ENCODE data around the gene LARP7.

Gene LARP7

GRCh38 chr4:112645541-112646329, 8.8 kb downstream of the LARP7 start:
- H3K27me3 ChIP-seq (ENCODE audit: insufficient read depth, low read length, poor library complexity, severe bottlenecking), result no peaks in the 10 kb centered on the region
- peaks cover 19% of the 10 kb centered on the region; the same call in 1 of the 2 replicates for H3K79me2 ChIP-seq (ENCODE audit: insufficient read depth, low read length)
- H3K9me2 ChIP-seq (replicated peaks; ENCODE audit: low read depth, low read length), result no peaks in the 10 kb centered on the region
- no peaks in the 10 kb centered on the region for H4K20me1 ChIP-seq (ENCODE audit: insufficient read depth, low read length, poor library complexity, severe bottlenecking)
- no peaks in the 10 kb centered on the region for H3F3A ChIP-seq (ENCODE audit: low read depth)
- no peak overlapping the region for H2AFZ ChIP-seq (ENCODE audit: low read length)
- H3K9me3 ChIP-seq (ENCODE audit: insufficient read depth, low read depth, low read length), result no peaks in the 10 kb centered on the region
- no peak overlapping the region for H3K9ac ChIP-seq (ENCODE audit: low read depth, low read length, poor library complexity, severe bottlenecking)
- TF ChIP-seq CTCF (conservative IDR thresholded peaks at IDR 0.05; ENCODE audit: low read length), result no peak
- H3K4me2 ChIP-seq (ENCODE audit: low read depth, low read length, poor library complexity, severe bottlenecking), result no peak overlapping the region
- no peaks in the 10 kb centered on the region for H3K4me1 ChIP-seq (ENCODE audit: insufficient read depth, low read length, poor library complexity, severe bottlenecking)
- H3K4me3 ChIP-seq (ENCODE audit: low read length, poor library complexity, severe bottlenecking), result no peak overlapping the region
- H3K36me3 ChIP-seq (ENCODE audit: insufficient read depth, low read length), result peaks cover 40% of the 10 kb centered on the region; the same call in 1 of the 2 replicates

GRCh38 chr4:112646632-112647537, 9.9 kb downstream of the LARP7 start:
- H3F3A ChIP-seq (ENCODE audit: low read depth), result no peaks in the 10 kb centered on the region
- 0 out of 2 replicates have a peak, but pooled peaks cover 10% of the 10 kb centered on the region for H3K79me2 ChIP-seq (ENCODE audit: insufficient read depth, low read length)
- H3K9me3 ChIP-seq (ENCODE audit: insufficient read depth, low read depth, low read length), result no peaks in the 10 kb centered on the region
- H3K4me2 ChIP-seq (ENCODE audit: low read depth, low read length, poor library complexity, severe bottlenecking), result no peak overlapping the region
- no peaks in the 10 kb centered on the region for H3K9me2 ChIP-seq (replicated peaks; ENCODE audit: low read depth, low read length)
- no peak overlapping the region for H2AFZ ChIP-seq (ENCODE audit: low read length)
- H3K9ac ChIP-seq (ENCODE audit: low read depth, low read length, poor library complexity, severe bottlenecking), result no peak overlapping the region
- H4K20me1 ChIP-seq (ENCODE audit: insufficient read depth, low read length, poor library complexity, severe bottlenecking), result no peaks in the 10 kb centered on the region
- no peak overlapping the region for H3K4me3 ChIP-seq (ENCODE audit: low read length, poor library complexity, severe bottlenecking)
- no peaks in the 10 kb centered on the region for H3K27me3 ChIP-seq (ENCODE audit: insufficient read depth, low read length, poor library complexity, severe bottlenecking)
- H3K4me1 ChIP-seq (ENCODE audit: insufficient read depth, low read length, poor library complexity, severe bottlenecking), result no peaks in the 10 kb centered on the region
- H3K36me3 ChIP-seq (ENCODE audit: insufficient read depth, low read length), result peaks cover 46% of the 10 kb centered on the region; the same call in 1 of the 2 replicates
- TF ChIP-seq EZH2phosphoT487 (IDR thresholded peaks at IDR 0.05; ENCODE audit: borderline replicate concordance) (no peak), CTCF (conservative IDR thresholded peaks at IDR 0.05; ENCODE audit: low read length) (no peak)

GRCh38 chr4:112647785-112648184, 10.8 kb downstream of the LARP7 start:
- no peaks in the 10 kb centered on the region for H3F3A ChIP-seq (ENCODE audit: low read depth)
- H3K9ac ChIP-seq (ENCODE audit: low read depth, low read length, poor library complexity, severe bottlenecking), result no peak overlapping the region
- no peaks in the 10 kb centered on the region for H3K9me3 ChIP-seq (ENCODE audit: insufficient read depth, low read depth, low read length)
- no peak overlapping the region for H3K4me3 ChIP-seq (ENCODE audit: low read length, poor library complexity, severe bottlenecking)
- H2AFZ ChIP-seq (ENCODE audit: low read length), result no peak overlapping the region
- H3K4me2 ChIP-seq (ENCODE audit: low read depth, low read length, poor library complexity, severe bottlenecking), result no peak overlapping the region
- 0 out of 2 replicates have a peak, but pooled peaks cover 4% of the 10 kb centered on the region for H3K79me2 ChIP-seq (ENCODE audit: insufficient read depth, low read length)
- H3K27me3 ChIP-seq (ENCODE audit: insufficient read depth, low read length, poor library complexity, severe bottlenecking), result no peaks in the 10 kb centered on the region
- H3K4me1 ChIP-seq (ENCODE audit: insufficient read depth, low read length, poor library complexity, severe bottlenecking), result no peaks in the 10 kb centered on the region
- peaks cover 46% of the 10 kb centered on the region; the same call in 1 of the 2 replicates for H3K36me3 ChIP-seq (ENCODE audit: insufficient read depth, low read length)
- H4K20me1 ChIP-seq (ENCODE audit: insufficient read depth, low read length, poor library complexity, severe bottlenecking), result no peaks in the 10 kb centered on the region
- TF ChIP-seq CTCF (conservative IDR thresholded peaks at IDR 0.05; ENCODE audit: low read length), result no peak
- TF ChIP-seq EZH2phosphoT487 (IDR thresholded peaks at IDR 0.05; ENCODE audit: borderline replicate concordance), result no peak
- no peaks in the 10 kb centered on the region for H3K9me2 ChIP-seq (replicated peaks; ENCODE audit: low read depth, low read length)

All from Loucy (cell line).